HepG2 (cell line): ENCODE measurements around the gene KCTD15. TPM values are rescaled to one million over a fixed set of nuclear protein-coding genes. Genes with fewer than 3 reads are reported as not detected.

ENCODE experiments used
- ATF7-NPFF ChIP-seq: sonication (generic); formaldehyde crosslinking; IDR thresholded peaks from 2 replicates; pipeline ENCODE4 v1.8.1; 2023; ENCODE audit warnings: mild to moderate bottlenecking, low read depth, missing genetic modification reagents, moderate library complexity
- FIP1L1 ChIP-seq: fragments of 200-400 bp; formaldehyde crosslinking; IDR thresholded peaks from 2 replicates; pipeline ENCODE4 v1.6.1; 2018; ENCODE audit warnings: low read depth, mild to moderate bottlenecking, low read length, moderate library complexity, borderline replicate concordance; ENCODE audit not compliant: insufficient read depth
- NR2C2 ChIP-seq: sonication (generic); formaldehyde crosslinking; IDR thresholded peaks from 2 replicates; pipeline ENCODE4 v1.4.0; 2020; ENCODE audit warnings: missing genetic modification reagents, mild to moderate bottlenecking, moderate library complexity, borderline replicate concordance
- SP140L ChIP-seq: sonication (generic); formaldehyde crosslinking; IDR thresholded peaks from 2 replicates; pipeline ENCODE4 v1.4.0; 2020; ENCODE audit warnings: missing genetic modification reagents, borderline replicate concordance
- ZKSCAN5 ChIP-seq: sonication (generic); formaldehyde crosslinking; IDR thresholded peaks from 2 replicates; pipeline ENCODE4 v1.5.1; 2020; ENCODE audit warnings: mild to moderate bottlenecking, missing genetic modification reagents
- ZNF281 ChIP-seq: sonication (generic); formaldehyde crosslinking; IDR thresholded peaks from 2 replicates; pipeline ENCODE4 v1.4.0; 2020; ENCODE audit warnings: missing genetic modification reagents, borderline replicate concordance
- ZSCAN31 ChIP-seq: sonication (generic); formaldehyde crosslinking; IDR thresholded peaks from 2 replicates; pipeline ENCODE4 v1.5.0; 2020; ENCODE audit warnings: low read depth, mild to moderate bottlenecking, missing genetic modification reagents
- polyA plus RNA-seq, 8 experiments: library from polyadenylated mRNA; depleted of rRNA in 3 of 8; stranded (reverse) in 7 of 8; unstranded in 1 of 8; fragments of >200 nt; fragmentation: Illumina TruSeq in 4 of 8; extraction: Trizol in 4 of 8; gene quantifications; 2 replicates each; pipeline versions ENCODE4 v1.2.1 to v1.2.3, GENCODE V29; 2011 to 2016; ENCODE audit warnings: low read depth in 4 of 8, missing spikeins in 1 of 8, mixed read lengths in 1 of 8; ENCODE audit not compliant: insufficient read depth in 1 of 8
- total RNA-seq, 5 experiments: library from RNA; depleted of rRNA; stranded (reverse); fragments of >200 nt; fragmentation: Illumina TruSeq; extraction: Trizol; gene quantifications; 2 replicates each; pipeline ENCODE4 v1.2.3, GENCODE V29; 2016; ENCODE audit warnings: low read depth in 1 of 5
- TF ChIP-seq, protein P1 (sequence below): IDR thresholded peaks from 2 replicates; pipeline ENCODE4 v1.6.1; 2016; ENCODE audit warnings: low read depth
- TF ChIP-seq, protein P2 (sequence below): sonication (generic); formaldehyde crosslinking; IDR thresholded peaks from 2 replicates; pipeline ENCODE4 v1.4.0; 2020; ENCODE audit warnings: missing genetic modification reagents, borderline replicate concordance
- TF ChIP-seq, protein P3 (sequence below): sonication (generic); formaldehyde crosslinking; IDR thresholded peaks from 2 replicates; pipeline ENCODE4 v1.4.0; 2020; ENCODE audit warnings: missing genetic modification reagents
- TF ChIP-seq, protein P4 (sequence below): sonication (generic); formaldehyde crosslinking; IDR thresholded peaks from 2 replicates; pipeline ENCODE4 v1.5.0; 2020; ENCODE audit warnings: mild to moderate bottlenecking, missing genetic modification reagents
- TF ChIP-seq, protein P5 (sequence below): sonication (generic); formaldehyde crosslinking; IDR thresholded peaks from 2 replicates; pipeline ENCODE4 v1.9.0; 2021; ENCODE audit warnings: missing genetic modification reagents, borderline replicate concordance
- TF ChIP-seq, protein P6 (sequence below): sonication (generic); formaldehyde crosslinking; IDR thresholded peaks from 2 replicates; pipeline ENCODE4 v1.9.0; 2021; ENCODE audit warnings: missing genetic modification reagents, mild to moderate bottlenecking, borderline replicate concordance

KCTD15 gene
- total and polyA plus RNA-seq, 2 of the 13 experiments (the other 11 are each of a cell fraction or from before 2014, with no cell fraction given), result 13.2 to 16.7 TPM

- TF ChIP-seq SP140L (CRISPR knock-in tag), result peak; percentile 68; the same call in 1 of the 2 replicates
- 0 out of 2 replicates have a peak, but pooled peaks have one; percentile 41 for TF ChIP-seq ATF7-NPFF (CRISPR knock-in tag)
- TF ChIP-seq, protein P1, sequence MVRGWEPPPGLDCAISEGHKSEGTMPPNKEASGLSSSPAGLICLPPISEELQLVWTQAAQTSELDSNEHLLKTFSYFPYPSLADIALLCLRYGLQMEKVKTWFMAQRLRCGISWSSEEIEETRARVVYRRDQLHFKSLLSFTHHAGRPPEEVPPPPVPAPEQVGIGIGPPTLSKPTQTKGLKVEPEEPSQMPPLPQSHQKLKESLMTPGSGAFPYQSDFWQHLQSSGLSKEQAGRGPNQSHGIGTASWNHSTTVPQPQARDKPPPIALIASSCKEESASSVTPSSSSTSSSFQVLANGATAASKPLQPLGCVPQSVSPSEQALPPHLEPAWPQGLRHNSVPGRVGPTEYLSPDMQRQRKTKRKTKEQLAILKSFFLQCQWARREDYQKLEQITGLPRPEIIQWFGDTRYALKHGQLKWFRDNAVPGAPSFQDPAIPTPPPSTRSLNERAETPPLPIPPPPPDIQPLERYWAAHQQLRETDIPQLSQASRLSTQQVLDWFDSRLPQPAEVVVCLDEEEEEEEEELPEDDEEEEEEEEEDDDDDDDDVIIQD (CRISPR knock-in tag), result no peak
- TF ChIP-seq ZKSCAN5, result no peak
- TF ChIP-seq ZSCAN31 (CRISPR knock-in tag), result no peak
- TF ChIP-seq, protein P2, sequence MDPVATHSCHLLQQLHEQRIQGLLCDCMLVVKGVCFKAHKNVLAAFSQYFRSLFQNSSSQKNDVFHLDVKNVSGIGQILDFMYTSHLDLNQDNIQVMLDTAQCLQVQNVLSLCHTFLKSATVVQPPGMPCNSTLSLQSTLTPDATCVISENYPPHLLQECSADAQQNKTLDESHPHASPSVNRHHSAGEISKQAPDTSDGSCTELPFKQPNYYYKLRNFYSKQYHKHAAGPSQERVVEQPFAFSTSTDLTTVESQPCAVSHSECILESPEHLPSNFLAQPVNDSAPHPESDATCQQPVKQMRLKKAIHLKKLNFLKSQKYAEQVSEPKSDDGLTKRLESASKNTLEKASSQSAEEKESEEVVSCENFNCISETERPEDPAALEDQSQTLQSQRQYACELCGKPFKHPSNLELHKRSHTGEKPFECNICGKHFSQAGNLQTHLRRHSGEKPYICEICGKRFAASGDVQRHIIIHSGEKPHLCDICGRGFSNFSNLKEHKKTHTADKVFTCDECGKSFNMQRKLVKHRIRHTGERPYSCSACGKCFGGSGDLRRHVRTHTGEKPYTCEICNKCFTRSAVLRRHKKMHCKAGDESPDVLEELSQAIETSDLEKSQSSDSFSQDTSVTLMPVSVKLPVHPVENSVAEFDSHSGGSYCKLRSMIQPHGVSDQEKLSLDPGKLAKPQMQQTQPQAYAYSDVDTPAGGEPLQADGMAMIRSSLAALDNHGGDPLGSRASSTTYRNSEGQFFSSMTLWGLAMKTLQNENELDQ (CRISPR knock-in tag), result no peak
- TF ChIP-seq NR2C2 (CRISPR knock-in tag), result no peak
- TF ChIP-seq, protein P3, sequence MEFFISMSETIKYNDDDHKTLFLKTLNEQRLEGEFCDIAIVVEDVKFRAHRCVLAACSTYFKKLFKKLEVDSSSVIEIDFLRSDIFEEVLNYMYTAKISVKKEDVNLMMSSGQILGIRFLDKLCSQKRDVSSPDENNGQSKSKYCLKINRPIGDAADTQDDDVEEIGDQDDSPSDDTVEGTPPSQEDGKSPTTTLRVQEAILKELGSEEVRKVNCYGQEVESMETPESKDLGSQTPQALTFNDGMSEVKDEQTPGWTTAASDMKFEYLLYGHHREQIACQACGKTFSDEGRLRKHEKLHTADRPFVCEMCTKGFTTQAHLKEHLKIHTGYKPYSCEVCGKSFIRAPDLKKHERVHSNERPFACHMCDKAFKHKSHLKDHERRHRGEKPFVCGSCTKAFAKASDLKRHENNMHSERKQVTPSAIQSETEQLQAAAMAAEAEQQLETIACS (CRISPR knock-in tag), result no peak
- TF ChIP-seq, protein P4, sequence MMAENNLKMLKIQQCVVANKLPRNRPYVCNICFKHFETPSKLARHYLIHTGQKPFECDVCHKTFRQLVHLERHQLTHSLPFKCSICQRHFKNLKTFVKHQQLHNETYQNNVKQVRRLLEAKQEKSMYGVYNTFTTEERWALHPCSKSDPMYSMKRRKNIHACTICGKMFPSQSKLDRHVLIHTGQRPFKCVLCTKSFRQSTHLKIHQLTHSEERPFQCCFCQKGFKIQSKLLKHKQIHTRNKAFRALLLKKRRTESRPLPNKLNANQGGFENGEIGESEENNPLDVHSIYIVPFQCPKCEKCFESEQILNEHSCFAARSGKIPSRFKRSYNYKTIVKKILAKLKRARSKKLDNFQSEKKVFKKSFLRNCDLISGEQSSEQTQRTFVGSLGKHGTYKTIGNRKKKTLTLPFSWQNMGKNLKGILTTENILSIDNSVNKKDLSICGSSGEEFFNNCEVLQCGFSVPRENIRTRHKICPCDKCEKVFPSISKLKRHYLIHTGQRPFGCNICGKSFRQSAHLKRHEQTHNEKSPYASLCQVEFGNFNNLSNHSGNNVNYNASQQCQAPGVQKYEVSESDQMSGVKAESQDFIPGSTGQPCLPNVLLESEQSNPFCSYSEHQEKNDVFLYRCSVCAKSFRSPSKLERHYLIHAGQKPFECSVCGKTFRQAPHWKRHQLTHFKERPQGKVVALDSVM, result no peak
- TF ChIP-seq FIP1L1, result no peak
- TF ChIP-seq ZNF281, result peak; percentile 22; the same call in 1 of the 2 replicates
- TF ChIP-seq, protein P5, sequence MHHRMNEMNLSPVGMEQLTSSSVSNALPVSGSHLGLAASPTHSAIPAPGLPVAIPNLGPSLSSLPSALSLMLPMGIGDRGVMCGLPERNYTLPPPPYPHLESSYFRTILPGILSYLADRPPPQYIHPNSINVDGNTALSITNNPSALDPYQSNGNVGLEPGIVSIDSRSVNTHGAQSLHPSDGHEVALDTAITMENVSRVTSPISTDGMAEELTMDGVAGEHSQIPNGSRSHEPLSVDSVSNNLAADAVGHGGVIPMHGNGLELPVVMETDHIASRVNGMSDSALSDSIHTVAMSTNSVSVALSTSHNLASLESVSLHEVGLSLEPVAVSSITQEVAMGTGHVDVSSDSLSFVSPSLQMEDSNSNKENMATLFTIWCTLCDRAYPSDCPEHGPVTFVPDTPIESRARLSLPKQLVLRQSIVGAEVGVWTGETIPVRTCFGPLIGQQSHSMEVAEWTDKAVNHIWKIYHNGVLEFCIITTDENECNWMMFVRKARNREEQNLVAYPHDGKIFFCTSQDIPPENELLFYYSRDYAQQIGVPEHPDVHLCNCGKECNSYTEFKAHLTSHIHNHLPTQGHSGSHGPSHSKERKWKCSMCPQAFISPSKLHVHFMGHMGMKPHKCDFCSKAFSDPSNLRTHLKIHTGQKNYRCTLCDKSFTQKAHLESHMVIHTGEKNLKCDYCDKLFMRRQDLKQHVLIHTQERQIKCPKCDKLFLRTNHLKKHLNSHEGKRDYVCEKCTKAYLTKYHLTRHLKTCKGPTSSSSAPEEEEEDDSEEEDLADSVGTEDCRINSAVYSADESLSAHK (CRISPR knock-in tag), result no peak
- TF ChIP-seq, protein P6, sequence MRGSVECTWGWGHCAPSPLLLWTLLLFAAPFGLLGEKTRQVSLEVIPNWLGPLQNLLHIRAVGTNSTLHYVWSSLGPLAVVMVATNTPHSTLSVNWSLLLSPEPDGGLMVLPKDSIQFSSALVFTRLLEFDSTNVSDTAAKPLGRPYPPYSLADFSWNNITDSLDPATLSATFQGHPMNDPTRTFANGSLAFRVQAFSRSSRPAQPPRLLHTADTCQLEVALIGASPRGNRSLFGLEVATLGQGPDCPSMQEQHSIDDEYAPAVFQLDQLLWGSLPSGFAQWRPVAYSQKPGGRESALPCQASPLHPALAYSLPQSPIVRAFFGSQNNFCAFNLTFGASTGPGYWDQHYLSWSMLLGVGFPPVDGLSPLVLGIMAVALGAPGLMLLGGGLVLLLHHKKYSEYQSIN (CRISPR knock-in tag), result no peak
Measured at GRCh38 chr19:33767898-33768413, 28.7 kb upstream of the KCTD15 start (continued).
